Vagina (tissue), 2 donors: Measurements from ENCODE around the gene ACAT1. TPM values are rescaled to one million over a fixed set of nuclear protein-coding genes. Genes with fewer than 3 reads are reported as not detected.
"Not testable (repeated sequence)": the region's sequence is repeated elsewhere in the genome, so short reads cannot be mapped to it uniquely, and the experiment has no call there.

Experiments used
- DNase-seq, 2 donors: peaks; one replicate each; pipeline ENCODE4 v3.0.0-alpha.2; 2017; ENCODE audit errors: extremely low spot score in 2 of 2
- H3K27ac ChIP-seq: fragments of 200-600 bp; sonication (generic); one replicate; pipeline ENCODE4 v1.5.1; 2019
- H3K27me3 ChIP-seq: fragments of 200-600 bp; sonication (generic); one replicate; pipeline ENCODE4 v1.5.1; 2019
- H3K36me3 ChIP-seq, 2 donors: fragments of 200-600 bp; sonication (generic); one replicate each; pipeline ENCODE4 v1.5.1; 2017 to 2019
- H3K4me1 ChIP-seq: fragments of 200-600 bp; sonication (generic); one replicate; pipeline ENCODE4 v1.5.1; 2019
- H3K4me3 ChIP-seq, 2 donors: fragments of 200-600 bp; sonication (generic); 1 replicate in 1 of 2; 2 replicates in 1 of 2; pipeline ENCODE4 v1.5.1; 2016 to 2019
- H3K9me3 ChIP-seq: fragments of 200-600 bp; sonication (generic); one replicate; pipeline ENCODE4 v1.5.1; 2019
- POLR2A ChIP-seq, 2 donors: fragments of 450-650 bp; IDR thresholded peaks; one replicate each; pipeline ENCODE4 v1.6.1; 2017; ENCODE audit warnings: antibody characterized with exemption in 2 of 2, mild to moderate bottlenecking in 2 of 2, moderate library complexity in 2 of 2
- POLR2AphosphoS5 ChIP-seq, 2 donors: sonication (generic); formaldehyde crosslinking; IDR thresholded peaks; one replicate each; pipeline ENCODE4 v1.9.0; 2017; ENCODE audit warnings: antibody characterized with exemption in 2 of 2, mild to moderate bottlenecking in 2 of 2, low read depth in 1 of 2; ENCODE audit not compliant: insufficient read depth in 1 of 2
- intact Hi-C: fragments of 100-400 bp; cut with DNase I; formaldehyde crosslinking; loops from one replicate; pipeline ENCODE4 v1.15.1; 2023
- total RNA-seq: library from RNA; depleted of rRNA; stranded (reverse); fragments of >200 nt; gene quantifications from one replicate; pipeline ENCODE4 v1.2.3, GENCODE V29; 2016
- TF ChIP-seq, protein P1 (sequence below), 3 experiments: fragments of 450-650 bp in 2 of 3; fragments of 200-600 bp in 1 of 3; sonication (generic) in 1 of 3; IDR thresholded peaks; one replicate each; pipeline ENCODE4 v1.5.1; 2017 to 2019; ENCODE audit warnings: antibody characterized with exemption in 3 of 3, mild to moderate bottlenecking in 2 of 3, moderate library complexity in 2 of 3

The ACAT1 gene
- total RNA-seq, 1 donor from 2014 or later = 71.0 TPM

DNA sequence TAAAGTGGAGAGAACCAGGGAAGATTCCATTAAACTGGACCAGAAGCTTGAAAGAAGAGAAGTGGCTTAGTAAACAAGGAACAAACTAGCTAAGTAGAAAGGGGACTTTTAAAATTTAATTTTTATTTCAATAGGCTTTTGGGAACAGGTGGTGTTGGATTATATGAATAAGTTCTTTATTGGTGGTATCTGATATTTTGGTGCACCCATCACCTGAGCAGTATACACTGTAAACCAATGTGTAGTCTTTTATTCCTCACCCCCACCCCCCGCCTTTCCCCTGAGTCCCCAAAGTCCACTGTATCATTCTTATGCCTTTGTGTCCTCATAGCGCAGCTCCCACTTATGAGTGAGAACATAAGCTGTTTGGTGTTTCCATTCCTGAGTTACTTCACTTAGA is 7.4 kb downstream of the ACAT1 start:
- intact Hi-C loops = no loop called here
- no peak for TF ChIP-seq POLR2A (IDR thresholded peaks at IDR 0.05)
- TF ChIP-seq, protein P1, sequence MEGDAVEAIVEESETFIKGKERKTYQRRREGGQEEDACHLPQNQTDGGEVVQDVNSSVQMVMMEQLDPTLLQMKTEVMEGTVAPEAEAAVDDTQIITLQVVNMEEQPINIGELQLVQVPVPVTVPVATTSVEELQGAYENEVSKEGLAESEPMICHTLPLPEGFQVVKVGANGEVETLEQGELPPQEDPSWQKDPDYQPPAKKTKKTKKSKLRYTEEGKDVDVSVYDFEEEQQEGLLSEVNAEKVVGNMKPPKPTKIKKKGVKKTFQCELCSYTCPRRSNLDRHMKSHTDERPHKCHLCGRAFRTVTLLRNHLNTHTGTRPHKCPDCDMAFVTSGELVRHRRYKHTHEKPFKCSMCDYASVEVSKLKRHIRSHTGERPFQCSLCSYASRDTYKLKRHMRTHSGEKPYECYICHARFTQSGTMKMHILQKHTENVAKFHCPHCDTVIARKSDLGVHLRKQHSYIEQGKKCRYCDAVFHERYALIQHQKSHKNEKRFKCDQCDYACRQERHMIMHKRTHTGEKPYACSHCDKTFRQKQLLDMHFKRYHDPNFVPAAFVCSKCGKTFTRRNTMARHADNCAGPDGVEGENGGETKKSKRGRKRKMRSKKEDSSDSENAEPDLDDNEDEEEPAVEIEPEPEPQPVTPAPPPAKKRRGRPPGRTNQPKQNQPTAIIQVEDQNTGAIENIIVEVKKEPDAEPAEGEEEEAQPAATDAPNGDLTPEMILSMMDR (IDR thresholded peaks at IDR 0.05) = no peak
- TF ChIP-seq POLR2AphosphoS5 (IDR thresholded peaks at IDR 0.05; ENCODE audit: insufficient read depth in 1 of 2, low read depth in 1 of 2) = no peak
- Histone ChIP-seq H3K4me1 (peaks cover 20% of the 10 kb centered on the region), H3K9me3 (no peaks in the 10 kb centered on the region), H3K4me3 (no peak overlapping the region), H3K27ac (no peak overlapping the region), H3K27me3 (no peaks in the 10 kb centered on the region), H3K36me3 (peaks cover 0 to 5% of the 10 kb centered on the region in 2 donors)
- no peak for DNase-seq

DNA sequence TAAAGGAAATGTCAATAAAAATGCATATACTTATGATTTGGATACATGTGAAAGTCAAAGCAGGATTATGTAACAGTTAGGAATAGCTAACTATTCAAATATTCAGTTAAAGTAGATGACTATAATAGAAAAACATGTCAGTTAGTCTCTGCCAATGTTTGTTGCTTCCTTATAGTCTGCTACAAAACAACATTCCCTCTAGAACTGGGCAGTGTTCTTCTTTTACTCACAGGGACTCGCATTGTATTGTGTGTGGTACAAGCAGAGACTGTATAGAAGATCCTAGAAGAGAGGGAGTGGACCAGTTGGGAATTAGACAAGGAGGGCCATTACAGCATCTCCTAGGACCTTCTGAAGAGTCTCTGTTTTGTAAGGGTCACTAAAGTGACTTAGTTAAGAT is 10.6 kb downstream of the ACAT1 start:
- Histone ChIP-seq H3K36me3 (peaks cover 0 to 16% of the 10 kb centered on the region in 2 donors), H3K27me3 (no peaks in the 10 kb centered on the region), H3K9me3 (no peaks in the 10 kb centered on the region), H3K4me3 (no peak overlapping the region), H3K27ac (no peak overlapping the region), H3K4me1 (peaks cover 18% of the 10 kb centered on the region)
- TF ChIP-seq POLR2A (IDR thresholded peaks at IDR 0.05) = no peak
- TF ChIP-seq POLR2AphosphoS5 (IDR thresholded peaks at IDR 0.05; ENCODE audit: insufficient read depth in 1 of 2, low read depth in 1 of 2) = no peak
- TF ChIP-seq, protein P1 (IDR thresholded peaks at IDR 0.05) = no peak
- DNase-seq = no peak
- intact Hi-C loops = no loop called here

DNA sequence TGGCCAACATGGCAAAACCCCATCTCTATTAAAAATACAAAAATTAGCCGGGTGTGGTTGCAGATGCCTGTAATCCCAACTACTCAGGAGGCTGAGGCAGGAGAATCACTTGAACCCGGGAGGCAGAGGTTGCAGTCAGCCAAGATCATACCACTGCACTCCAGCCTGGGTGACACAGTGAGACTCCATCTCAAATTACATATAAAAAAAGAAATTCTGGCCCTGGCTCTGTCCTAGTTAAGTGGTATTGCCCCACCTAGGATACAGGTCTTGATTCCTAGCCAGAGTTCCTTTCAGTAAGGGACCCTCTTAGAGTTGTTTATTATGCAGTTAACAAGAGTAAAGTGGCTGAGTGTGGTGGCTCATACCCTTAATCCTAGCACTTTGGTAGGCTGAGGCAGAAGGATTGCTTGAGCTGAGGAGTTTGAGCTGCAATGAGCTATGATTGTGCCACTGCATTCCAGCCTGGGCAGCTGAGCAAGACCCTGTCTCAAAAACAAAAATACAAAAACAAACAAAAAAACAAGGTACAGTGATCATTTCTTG is 11.7 kb downstream of the ACAT1 start:
- H3K4me3 ChIP-seq, H3K9me3 ChIP-seq, H3K27ac ChIP-seq, intact Hi-C loops, H3K27me3 ChIP-seq, DNase-seq: not testable (repeated sequence)
- Histone ChIP-seq H3K4me1 (peaks cover 18% of the 10 kb centered on the region), H3K36me3 (peaks cover 0 to 12% of the 10 kb centered on the region in 2 donors)

DNA sequence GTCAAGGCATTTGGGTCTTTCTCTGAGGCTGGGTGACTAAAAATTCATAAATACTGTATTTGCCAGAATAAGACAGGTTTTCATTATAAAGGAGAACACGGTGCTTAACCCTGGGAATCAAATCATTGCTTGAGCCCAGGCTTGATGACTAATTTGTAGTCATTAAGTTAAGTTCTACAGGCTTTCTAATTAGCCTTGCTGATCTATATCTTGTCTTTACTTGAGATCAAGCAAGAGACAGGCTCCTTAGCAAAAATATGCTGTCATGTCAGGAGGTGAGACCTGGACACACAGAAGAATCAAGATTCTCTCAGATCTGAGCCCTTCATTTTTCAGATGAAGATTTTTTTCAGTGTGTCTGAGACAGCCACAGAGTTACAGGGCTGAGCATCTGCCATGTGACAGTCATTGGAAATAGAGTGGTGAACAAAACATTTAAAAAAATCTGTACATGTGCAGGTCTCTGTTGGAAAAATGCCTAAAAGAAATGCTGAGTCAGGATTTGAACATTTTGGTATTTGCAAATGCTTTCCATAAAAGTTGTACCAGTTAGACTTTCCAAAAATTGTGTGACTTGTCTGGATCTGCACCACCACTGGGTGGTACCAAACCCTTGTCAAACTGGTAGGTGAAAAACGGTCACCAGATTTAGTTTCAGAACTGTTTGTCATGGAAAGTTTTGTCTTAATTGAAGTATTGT is 14.6 kb downstream of the ACAT1 start:
- no peaks in the 10 kb centered on the region for H3K27me3 ChIP-seq
- peaks cover 18% of the 10 kb centered on the region for H3K4me1 ChIP-seq
- intact Hi-C loops = no loop called here
- no peak for DNase-seq
- H3K27ac ChIP-seq = peak overlapping the region; percentile 28
- H3K9me3 ChIP-seq = no peaks in the 10 kb centered on the region
- H3K36me3 ChIP-seq = peaks cover 0 to 27% of the 10 kb centered on the region in 2 donors
- H3K4me3 ChIP-seq = no peak overlapping the region
- TF ChIP-seq POLR2A (IDR thresholded peaks at IDR 0.05) = no peak
- no peak for TF ChIP-seq POLR2AphosphoS5 (IDR thresholded peaks at IDR 0.05; ENCODE audit: insufficient read depth in 1 of 2, low read depth in 1 of 2)
- TF ChIP-seq, protein P1 (IDR thresholded peaks at IDR 0.05) = no peak

DNA sequence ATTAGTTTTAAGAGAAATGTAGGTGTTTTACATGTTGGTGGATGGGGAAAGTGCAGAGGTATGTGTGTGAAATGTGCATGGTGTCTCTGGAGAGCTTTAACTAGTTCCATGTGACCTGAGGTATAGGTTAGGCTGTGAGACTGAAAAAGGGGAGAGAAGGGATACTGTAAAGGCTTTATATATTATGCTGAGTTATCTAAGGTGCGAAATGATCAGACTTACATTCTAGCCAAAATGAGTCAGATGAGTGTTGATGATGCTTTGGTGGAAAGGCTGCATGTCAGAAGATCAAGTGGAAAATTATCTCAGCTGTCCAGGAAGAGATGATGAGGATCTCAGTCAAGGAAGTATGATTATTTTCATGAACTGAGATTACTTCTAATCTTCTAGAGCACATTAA is 15.8 kb downstream of the ACAT1 start:
- peaks cover 0 to 28% of the 10 kb centered on the region in 2 donors for H3K36me3 ChIP-seq
- intact Hi-C loops = no loop called here

More for the DNA sequence above, 15.8 kb downstream of the ACAT1 start:
- Histone ChIP-seq H3K4me3 (no peak overlapping the region), H3K4me1 (peaks cover 13% of the 10 kb centered on the region), H3K9me3 (no peaks in the 10 kb centered on the region), H3K27ac (no peak overlapping the region), H3K27me3 (no peaks in the 10 kb centered on the region)
- TF ChIP-seq, protein P1 (IDR thresholded peaks at IDR 0.05) = no peak
- TF ChIP-seq POLR2AphosphoS5 (IDR thresholded peaks at IDR 0.05; ENCODE audit: insufficient read depth in 1 of 2, low read depth in 1 of 2) (no peak), POLR2A (IDR thresholded peaks at IDR 0.05) (no peak)
- DNase-seq = no peak
